Esophagus squamous epithelium (tissue), 5 donors: ENCODE data around the gene CAMK2N1. TPM values are rescaled to one million over a fixed set of nuclear protein-coding genes. Genes with fewer than 3 reads are reported as not detected.

Source experiments
- DNase-seq: peaks from one replicate; lab custom pipeline; 2025; lab: John Stamatoyannopoulos, UW
- H3K27ac ChIP-seq, 4 donors: fragments of 200-600 bp; sonication (generic); one replicate each; pipeline ENCODE4 v1.5.1; 2016 to 2019; ENCODE audit warnings: mild to moderate bottlenecking in 1 of 4
- H3K27me3 ChIP-seq, 4 donors: fragments of 200-600 bp; sonication (generic); 1 replicate in 3 of 4; 2 replicates in 1 of 4; pipeline versions ENCODE4 v1.5.1 to v1.6.0; 2017 to 2021; ENCODE audit warnings: antibody characterized with exemption in 1 of 4
- H3K36me3 ChIP-seq, 3 donors: fragments of 200-600 bp; sonication (generic); one replicate each; pipeline ENCODE4 v1.5.1; 2016 to 2019
- H3K4me1 ChIP-seq, 3 donors: fragments of 200-600 bp; sonication (generic); one replicate each; pipeline ENCODE4 v1.5.1; 2017 to 2019
- H3K4me3 ChIP-seq, 4 donors: fragments of 200-600 bp; sonication (generic); 1 replicate in 3 of 4; 2 replicates in 1 of 4; pipeline ENCODE4 v1.5.1; 2016 to 2019; ENCODE audit warnings: mild to moderate bottlenecking in 2 of 4, moderate library complexity in 1 of 4
- H3K9me3 ChIP-seq, 3 donors: fragments of 200-600 bp; sonication (generic); one replicate each; pipeline ENCODE4 v1.5.1; 2016 to 2019
- POLR2A ChIP-seq, 4 donors: fragments of 450-650 bp; IDR thresholded peaks; one replicate each; pipeline ENCODE4 v1.6.1; 2017; ENCODE audit warnings: antibody characterized with exemption in 4 of 4, mild to moderate bottlenecking in 4 of 4, moderate library complexity in 3 of 4
- WGBS, 2 donors: methylation state at CpG; one replicate each; pipeline ENCODE4 v1.1.5; 2018; 5-methylcytosine and 5-hydroxymethylcytosine counted together
- intact Hi-C: fragments of 100-400 bp; cut with DNase I; formaldehyde crosslinking; loops from one replicate; pipeline ENCODE4 v1.15.0; 2022
- total RNA-seq, 4 donors: library from RNA; depleted of rRNA; stranded (reverse); fragments of >200 nt; gene quantifications; one replicate each; pipeline ENCODE4 v1.1.0, GENCODE V29; 2016
- TF ChIP-seq, protein P1 (sequence below), 6 experiments: fragments of 450-650 bp in 4 of 6; fragments of 200-600 bp in 2 of 6; sonication (generic) in 2 of 6; IDR thresholded peaks; one replicate each; pipeline ENCODE4 v1.5.1; 2016 to 2019; ENCODE audit warnings: antibody characterized with exemption in 6 of 6, mild to moderate bottlenecking in 4 of 6, moderate library complexity in 4 of 6
- donor health status: DM: yes; HTN: yes; CAD: no.

The CAMK2N1 gene
- total RNA-seq, 4 donors from 2014 or later: 3.1 to 12.8 (median 6.8) TPM

GRCh38 chr1:20439282-20439681 is 46.7 kb downstream of the CAMK2N1 start:
- H3K27ac ChIP-seq: no peak overlapping the region
- no peak for TF ChIP-seq POLR2A (IDR thresholded peaks at IDR 0.05)
- TF ChIP-seq, protein P1, sequence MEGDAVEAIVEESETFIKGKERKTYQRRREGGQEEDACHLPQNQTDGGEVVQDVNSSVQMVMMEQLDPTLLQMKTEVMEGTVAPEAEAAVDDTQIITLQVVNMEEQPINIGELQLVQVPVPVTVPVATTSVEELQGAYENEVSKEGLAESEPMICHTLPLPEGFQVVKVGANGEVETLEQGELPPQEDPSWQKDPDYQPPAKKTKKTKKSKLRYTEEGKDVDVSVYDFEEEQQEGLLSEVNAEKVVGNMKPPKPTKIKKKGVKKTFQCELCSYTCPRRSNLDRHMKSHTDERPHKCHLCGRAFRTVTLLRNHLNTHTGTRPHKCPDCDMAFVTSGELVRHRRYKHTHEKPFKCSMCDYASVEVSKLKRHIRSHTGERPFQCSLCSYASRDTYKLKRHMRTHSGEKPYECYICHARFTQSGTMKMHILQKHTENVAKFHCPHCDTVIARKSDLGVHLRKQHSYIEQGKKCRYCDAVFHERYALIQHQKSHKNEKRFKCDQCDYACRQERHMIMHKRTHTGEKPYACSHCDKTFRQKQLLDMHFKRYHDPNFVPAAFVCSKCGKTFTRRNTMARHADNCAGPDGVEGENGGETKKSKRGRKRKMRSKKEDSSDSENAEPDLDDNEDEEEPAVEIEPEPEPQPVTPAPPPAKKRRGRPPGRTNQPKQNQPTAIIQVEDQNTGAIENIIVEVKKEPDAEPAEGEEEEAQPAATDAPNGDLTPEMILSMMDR (IDR thresholded peaks at IDR 0.05): no peak
- no peaks in the 10 kb centered on the region for H3K36me3 ChIP-seq
- intact Hi-C loops: no loop called here
- H3K4me1 ChIP-seq: no peaks in the 10 kb centered on the region
- no peak overlapping the region for H3K4me3 ChIP-seq
- H3K9me3 ChIP-seq: no peaks in the 10 kb centered on the region
- no peak for DNase-seq
- peaks cover 0 to 39% (median 0%) of the 10 kb centered on the region in 4 donors for H3K27me3 ChIP-seq

- WGBS, 2 donors: 62 to 86% methylated on average over 2 of the region's 2 CpGs
- intact Hi-C loops: no loop called here
- no peak for TF ChIP-seq POLR2A (IDR thresholded peaks at IDR 0.05)
- TF ChIP-seq, protein P1 (IDR thresholded peaks at IDR 0.05): no peak
Measured at GRCh38 chr1:20437640-20438039, 48.4 kb downstream of the CAMK2N1 start.

DNA sequence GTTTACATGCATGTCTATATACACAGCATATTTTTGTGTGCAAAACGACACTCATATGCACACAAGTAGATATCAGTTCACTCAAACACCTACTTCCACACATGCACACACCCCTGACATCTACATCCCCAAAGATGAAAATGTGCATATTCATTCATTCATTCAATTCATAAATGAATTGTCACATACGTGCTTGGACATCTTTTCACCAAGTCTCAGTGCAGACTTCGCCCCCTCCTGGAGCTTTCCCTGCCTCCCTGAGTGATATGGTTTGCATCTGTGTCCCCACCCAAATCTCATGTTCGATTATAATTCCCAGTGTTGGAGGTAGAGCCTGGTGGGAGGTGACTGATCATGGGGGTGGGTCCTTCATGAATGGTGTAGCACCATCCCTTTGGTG is 53.1 kb downstream of the CAMK2N1 start:
- Histone ChIP-seq H3K36me3 (no peaks in the 10 kb centered on the region), H3K4me3 (no peak overlapping the region), H3K4me1 (no peaks in the 10 kb centered on the region), H3K27ac (no peak overlapping the region), H3K9me3 (no peaks in the 10 kb centered on the region), H3K27me3 (peaks cover 0 to 77% (median 0%) of the 10 kb centered on the region in 4 donors)
- intact Hi-C loops: no loop called here
- DNase-seq: no peak
- TF ChIP-seq, protein P1 (IDR thresholded peaks at IDR 0.05): no peak
- TF ChIP-seq POLR2A (IDR thresholded peaks at IDR 0.05): no peak
- 59 to 66% methylated on average over 4 of the region's 4 CpGs for whole genome bisulfite sequencing, 2 donors

More at GRCh38 chr1:20437640-20438039, 48.4 kb downstream of the CAMK2N1 start:
- H3K4me1 ChIP-seq: no peaks in the 10 kb centered on the region
- no peaks in the 10 kb centered on the region for H3K9me3 ChIP-seq
- H3K27me3 ChIP-seq: peaks cover 0 to 53% (median 0%) of the 10 kb centered on the region in 4 donors
- no peak overlapping the region for H3K27ac ChIP-seq
- no peaks in the 10 kb centered on the region for H3K36me3 ChIP-seq
- H3K4me3 ChIP-seq: no peak overlapping the region
- no peak for DNase-seq

Other genes starting within 250 kb of the CAMK2N1 start
- gene VWA5B1, start 195.3 kb downstream of the CAMK2N1 start, total RNA-seq: not detected
- 10 to 100 TPM; 19.0 to 35.6 (median 26.2) TPM for gene MUL1, start 21.9 kb upstream of the CAMK2N1 start, total RNA-seq
- under 1 TPM in 3 of 4 donors, not detected in 1; 0.11 to 0.19 (median 0.13) TPM for gene FAM43B, start 66.4 kb upstream of the CAMK2N1 start, total RNA-seq
- 10 to 100 TPM in 3 of 4 donors, 1 to 10 TPM in 1; 9.7 to 53.7 (median 45.9) TPM for gene CDA, start 102.9 kb upstream of the CAMK2N1 start, total RNA-seq
- gene PINK1, start 147.2 kb upstream of the CAMK2N1 start, total RNA-seq: 100 to 1,000 TPM in 1 of 4 donors, 10 to 100 TPM in 3; 55.0 to 110 (median 77.1) TPM
- gene DDOST, start 175.2 kb upstream of the CAMK2N1 start, total RNA-seq: 100 to 1,000 TPM; 106 to 183 (median 127) TPM
- 1 to 10 TPM in 1 of 4 donors, under 1 TPM in 2, not detected in 1; 0.57 to 1.9 (median 0.85) TPM for gene KIF17, start 231.8 kb upstream of the CAMK2N1 start, total RNA-seq
- 1 to 10 TPM in 1 of 4 donors, under 1 TPM in 2, not detected in 1; 0.57 to 1.1 (median 0.79) TPM for gene SH2D5, start 246.5 kb upstream of the CAMK2N1 start, total RNA-seq